CD4-positive, alpha-beta T cell treated with Interleukin-21 for 1 hour (primary cell): ENCODE data around the gene DGKI.

Source experiments
- DNase-seq: peaks from one replicate; pipeline ENCODE4 v3.0.0-alpha.2; 2020

DGKI gene

DNA sequence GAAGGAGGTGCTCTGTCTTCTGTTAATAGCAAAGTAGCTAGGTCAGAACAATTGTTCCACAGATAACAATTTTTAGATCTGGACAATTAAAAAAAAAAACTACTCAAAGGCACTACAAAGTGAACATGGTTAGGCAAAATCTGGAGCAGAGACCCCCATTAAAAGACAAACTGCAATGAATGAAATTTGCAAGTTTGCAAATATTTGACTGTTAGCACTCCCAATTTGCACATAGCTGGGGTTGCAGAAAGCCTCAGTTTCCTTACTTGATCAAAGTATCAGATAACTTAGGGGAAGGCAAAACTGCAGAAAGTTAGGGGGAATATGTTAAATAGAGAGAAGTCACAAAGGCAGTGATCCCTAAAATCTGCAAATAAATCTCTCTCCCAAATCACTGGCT is 68.3 kb downstream of the DGKI start:
- DNase-seq: no peak

DNA sequence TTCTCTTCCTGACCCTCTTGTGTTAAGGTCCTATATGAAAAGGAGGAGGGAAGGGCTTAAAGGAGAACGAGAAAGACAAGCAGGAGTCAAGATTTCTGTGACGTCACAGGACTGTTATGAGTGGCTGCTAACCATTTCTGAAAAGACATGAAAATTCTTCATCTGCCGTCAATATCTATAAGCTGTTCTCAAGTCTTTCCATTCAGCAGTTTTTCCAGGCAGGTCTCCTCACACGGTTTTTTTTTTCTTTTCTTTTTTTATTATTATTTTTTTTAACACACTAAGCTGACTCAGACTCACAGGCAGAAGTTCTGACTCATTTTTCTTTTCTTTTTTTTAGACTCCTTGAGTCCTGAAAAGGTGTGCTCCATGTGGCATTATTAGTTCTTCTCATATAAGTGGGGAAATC is 72.0 kb downstream of the DGKI start:
- DNase-seq: no peak

DNA sequence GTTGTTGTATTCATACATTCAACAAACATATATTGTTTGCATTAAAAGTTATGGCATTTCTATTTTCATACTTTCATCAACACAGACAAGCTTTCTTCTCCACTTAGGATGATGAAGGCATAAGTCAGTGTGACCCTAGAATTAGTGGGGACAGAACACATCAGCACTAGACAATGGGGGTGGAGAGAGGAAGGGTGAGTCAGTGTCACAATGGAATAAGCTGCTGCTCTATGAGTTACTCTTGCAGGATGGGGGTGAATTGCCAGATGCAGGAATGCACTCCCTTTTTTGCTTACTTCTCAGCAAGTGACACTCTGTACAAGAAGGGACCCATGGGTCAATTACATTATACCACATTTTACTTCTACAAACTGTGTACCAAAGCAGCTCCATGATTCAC is 74.0 kb downstream of the DGKI start:
- DNase-seq: no peak

DNA sequence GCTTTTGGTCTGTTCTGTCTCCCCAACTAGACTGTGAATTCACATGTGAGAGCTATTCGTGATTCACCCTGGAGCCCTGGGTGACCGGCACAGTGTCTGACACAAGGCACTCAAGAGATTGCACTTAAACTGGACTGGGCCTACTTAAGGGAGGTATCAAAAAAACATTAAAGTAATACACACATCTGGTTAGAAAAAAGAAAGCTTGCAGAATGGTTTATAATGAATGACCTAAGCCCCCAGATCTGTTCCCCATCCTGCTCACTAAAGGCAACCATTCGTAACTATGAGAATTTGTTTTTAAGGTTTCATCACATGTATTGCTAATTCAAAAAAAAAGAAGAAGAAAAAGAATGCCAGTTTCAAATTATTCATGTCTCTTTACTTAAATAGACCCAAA is 74.5 kb downstream of the DGKI start:
- DNase-seq: no peak

DNA sequence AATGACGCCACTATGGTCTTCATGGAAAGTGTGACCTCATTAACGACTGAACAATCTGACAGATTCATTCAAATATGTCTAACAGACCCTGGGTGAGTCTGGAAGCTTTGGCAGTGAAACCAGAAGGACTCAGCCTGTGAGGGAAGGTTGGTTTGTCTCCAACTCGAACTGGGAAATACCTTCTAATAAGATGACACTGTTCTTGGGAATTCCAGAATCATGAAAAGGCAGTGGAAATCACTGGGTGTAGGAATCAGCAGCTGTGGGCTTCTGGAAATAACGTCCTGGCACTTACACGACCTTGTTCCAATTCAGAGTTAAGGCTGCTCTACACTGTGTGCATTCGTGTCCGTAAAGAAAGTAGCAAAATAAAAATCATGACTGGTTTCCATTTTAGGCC is 75.1 kb downstream of the DGKI start:
- no peak for DNase-seq

DNA sequence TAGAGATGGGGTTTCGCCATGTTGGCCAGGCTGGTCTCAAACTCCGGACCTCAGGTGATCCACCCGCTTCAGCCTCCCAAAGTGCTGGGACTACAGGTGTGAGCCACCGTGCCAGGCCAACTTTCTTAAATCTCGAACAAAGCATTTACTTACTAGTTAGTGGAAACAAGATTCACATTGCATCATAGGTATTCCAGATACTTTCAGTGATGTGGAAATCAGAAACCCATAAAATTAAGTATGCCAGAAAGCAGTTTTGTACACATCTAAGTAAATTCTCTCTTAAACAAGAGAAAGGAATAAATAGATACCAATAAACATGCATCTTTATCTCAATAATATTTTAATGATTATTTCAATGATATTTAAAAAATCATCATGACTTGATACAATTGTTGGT is 75.5 kb downstream of the DGKI start:
- DNase-seq: no peak

DNA sequence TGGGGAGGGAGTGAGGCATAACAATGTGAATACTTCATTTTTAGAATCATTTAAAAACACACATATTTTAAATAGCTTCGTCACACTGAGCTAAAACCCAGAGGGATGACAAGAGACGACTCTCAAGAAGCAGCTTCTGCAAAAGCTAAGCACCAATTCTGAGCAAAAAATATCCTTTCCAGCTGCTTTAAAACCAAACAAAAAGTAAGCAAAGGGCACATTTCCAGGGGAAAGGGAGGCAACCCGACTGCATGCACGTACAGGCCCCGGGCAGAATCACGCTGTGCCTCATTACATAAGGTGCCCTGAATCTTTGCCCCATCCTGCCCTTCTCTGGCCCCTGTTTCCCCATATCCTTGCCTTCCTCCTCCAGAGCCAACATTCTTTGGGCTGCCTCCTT is 78.4 kb downstream of the DGKI start:
- DNase-seq: no peak

DNA sequence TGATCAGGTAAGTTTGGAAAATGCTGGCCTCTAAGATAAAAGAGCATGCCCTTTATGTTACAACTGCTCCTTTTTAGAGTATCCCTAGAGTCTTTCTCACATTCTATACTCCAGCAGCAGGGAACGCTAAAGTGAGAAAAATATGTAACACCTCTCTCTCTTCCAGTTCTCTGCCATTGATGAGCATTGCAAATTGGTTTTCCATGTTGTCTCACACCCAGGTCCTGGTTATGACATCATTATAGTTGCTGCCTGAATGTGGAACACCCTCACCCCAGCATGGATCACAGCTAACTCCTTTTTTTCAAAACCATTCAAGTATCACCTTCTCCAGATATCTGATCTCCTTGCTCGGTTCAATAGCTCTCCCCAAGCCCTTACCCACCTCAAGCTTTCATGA is 84.4 kb downstream of the DGKI start:
- no peak for DNase-seq

DNA sequence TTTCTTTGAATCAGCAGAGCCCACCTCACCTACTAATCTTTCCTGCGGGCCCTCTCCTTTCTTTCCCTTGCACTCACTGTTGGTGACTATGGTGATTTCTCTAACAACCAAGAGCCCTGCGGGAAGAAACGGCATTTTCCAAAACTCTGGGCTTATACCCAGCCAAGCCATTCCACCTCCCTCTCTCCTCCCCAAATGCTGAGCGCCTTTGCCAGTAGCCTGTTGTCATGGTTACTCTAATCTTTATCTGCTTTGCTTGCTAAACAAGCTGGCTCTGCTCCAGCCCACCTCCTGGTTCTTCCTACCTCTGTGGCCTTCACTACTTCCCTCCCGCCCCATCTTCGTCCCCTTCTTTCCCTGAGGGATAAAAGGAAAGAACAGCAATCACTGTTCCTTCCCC is 86.7 kb downstream of the DGKI start:
- DNase-seq: no peak

DNA sequence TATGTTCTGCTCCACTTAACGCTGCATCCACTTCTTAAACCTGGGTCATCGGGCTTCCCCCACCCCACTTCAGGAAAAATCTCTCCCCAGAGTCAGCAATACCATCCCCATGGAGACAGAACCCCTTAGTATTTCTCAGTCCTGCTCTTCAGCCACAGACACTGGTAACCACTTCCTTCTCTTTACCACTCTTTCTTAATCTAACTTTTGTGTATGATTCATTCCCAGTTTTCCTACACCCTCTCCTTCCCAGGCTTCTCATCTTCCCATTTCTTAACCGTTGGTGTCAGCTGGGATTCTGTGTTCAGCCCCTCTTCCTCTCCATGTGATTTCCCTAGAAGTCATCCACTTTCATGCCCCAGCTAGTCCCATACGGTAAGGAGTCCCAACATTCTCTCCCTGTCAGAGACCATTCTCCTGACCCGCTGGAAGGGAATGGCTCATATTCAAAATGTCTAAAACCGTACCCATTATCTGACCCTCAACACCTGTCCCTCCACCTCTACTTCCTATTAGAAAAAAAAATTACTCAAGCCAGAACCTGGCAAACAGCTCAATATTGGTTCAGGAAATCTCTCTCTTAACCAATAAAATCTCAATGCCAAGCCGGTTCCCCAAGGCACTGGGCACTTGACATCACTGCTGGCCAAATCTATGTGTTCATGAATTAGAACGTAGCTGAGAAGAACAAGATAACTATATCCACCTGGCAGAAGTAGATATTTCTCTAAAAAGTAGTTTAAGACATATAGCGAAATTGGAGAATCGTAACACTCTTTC is 89.4 kb downstream of the DGKI start:
- no peak for DNase-seq

DNA sequence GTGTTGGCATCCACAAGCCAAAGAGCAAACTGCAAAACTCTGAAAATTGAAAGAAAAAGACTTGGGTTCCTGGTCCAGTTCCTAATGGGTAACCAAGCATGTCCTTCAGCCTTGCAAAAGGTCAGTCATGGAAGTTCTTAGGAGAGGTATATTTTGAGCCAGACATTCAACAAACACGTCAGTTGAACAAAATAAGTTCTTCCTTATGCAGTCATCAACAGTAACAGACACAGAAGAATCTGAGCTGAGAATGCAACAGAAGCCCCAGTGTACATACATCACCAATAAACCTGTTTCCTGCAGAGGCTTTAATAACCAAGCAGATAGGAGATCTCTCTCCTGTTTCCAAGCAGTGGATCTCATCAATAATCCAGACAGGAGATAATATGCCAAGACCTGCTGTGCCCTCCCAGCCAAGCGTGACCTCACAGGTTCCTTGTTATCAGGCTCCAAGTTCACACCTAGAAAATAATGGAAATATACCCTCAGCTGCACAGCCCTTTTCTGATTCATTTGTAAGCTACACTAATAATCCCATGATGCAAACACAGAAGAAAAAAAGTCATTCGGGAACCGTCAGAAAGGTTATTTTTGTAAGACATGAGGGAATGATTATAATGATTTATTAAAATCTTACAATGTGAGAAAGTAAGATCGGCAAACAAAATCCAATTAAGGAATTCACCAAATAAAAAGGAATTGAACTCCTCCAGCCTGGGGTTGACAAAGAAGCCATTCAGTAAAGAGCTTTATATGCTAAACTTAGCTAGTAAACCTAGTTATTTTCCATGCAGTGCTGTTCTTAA is 90.7 kb downstream of the DGKI start:
- DNase-seq: no peak

DNA sequence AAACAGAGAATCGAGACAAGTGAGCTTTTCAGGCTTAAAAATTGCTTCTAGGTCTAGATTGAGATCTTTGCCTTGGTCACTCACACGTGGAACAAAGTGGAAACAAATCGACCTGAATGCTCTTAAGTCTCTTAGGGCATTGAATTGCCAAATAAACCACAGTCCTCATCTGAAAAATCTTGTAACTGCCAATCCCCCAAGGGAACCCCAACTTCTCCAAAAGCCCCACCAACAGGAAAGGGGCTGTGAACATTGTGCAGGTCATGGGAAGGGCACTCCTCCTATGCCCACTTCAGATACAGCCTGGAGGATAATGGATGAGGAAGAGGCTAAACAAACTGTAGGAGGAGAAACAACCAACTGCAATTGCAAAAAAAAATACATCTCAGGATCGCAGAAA is 91.3 kb downstream of the DGKI start:
- DNase-seq: no peak

DNA sequence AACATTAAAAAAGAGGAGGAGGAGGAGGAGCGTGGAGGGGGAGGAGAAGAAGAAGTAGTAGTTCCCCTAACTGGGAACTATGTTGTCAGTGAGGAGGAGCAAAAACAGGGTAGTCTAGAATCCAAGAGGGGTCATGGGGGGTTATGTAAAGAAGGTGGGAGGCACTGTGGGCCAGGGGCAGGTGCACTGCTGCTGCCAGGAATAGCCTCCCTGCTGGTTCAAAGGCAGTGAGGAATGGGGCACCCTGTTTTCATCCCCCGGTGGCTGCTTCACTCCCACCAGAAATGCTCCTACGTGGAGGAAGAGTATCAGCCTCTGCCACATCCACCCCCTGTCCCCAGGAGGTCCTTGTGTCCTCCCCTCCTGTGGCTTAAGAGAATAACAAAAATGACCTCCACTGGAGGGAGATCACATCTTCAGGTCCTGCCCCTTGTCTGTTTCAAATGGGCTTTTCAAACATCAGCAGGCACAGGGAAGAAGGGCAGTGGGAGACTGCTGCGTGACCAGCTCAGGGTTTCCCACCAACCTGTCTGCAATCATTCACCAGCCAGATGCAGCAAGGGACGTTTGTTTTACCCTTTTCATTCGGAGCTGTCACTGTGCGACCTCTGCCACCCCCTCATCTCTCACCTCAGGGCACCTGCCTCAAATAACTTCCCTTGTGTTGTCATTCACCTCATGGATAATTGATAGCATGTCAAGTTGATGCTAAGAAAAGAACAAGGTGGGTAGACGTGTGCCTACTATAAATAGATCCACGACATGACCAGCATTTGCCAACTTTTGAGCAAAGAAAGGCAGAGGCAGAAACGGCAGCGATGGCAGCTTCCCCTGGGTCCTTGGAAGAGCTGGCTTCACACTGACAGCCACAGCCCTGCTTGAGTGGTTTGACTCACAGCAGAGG is 92.6 kb downstream of the DGKI start:
- DNase-seq: no peak

DNA sequence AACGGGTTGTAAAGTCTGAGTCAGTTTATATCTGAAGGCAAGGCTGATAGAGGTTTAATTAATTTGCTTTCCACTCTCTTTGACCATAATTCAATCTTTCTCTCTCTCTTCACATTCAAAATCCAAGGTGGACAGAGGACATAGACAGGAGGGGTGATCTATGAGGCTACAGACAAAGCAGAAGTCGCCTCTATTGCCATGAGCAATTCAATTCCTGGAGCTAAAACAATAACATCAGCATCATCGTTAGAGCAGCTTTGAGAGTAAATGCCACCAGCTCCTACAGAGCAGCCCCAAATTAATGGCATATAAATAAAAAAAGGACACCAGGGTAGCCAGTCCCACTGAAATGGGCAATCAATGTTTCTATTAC is 93.2 kb downstream of the DGKI start:
- no peak for DNase-seq

DNA sequence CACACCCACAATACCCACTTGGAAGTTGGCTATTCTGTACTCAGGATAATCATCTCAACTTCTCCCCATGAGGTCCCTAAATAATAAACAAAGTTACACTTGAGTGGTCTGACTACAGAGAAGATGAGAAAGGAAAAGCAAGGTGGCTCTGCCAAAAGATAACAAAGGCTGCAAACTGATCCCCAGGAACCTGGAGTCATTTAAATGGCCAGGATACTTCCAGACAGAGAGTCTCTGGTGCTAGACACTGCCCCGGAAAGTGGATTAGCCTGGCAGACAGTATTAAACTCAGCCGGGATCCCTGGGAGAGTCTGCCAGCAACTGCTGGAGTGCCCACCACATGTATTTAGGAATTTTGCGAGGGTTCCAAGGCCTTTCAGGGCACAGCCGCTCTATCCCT is 93.7 kb downstream of the DGKI start:
- DNase-seq: no peak

DNA sequence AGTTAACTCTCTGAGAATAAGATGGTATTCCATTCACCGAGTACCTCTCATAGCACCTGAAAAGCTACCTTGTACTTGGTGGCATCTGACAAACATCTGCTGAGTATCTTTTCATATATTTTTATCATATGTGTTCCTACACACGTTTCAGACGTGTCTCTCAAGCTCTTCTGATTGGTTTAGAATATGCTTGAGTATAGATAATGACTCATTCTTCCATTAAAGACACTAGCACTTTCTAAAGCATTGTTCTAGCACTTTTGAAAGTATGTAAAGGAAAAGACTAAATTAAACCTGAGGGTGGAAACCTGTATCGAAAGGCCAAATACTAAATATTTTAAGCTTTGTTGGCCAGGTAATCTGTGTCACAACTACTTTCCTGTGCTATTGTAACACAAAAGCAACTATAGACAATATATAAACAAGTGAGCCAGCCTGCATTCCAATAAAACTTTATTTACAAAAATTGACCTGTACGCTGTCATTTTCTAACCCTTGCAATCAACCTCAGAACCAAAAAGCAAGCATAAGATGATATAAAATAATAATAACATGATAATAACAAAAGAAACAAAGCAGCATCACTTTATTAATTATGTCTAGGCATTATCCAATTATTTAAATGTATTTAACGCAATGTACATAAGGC is 95.3 kb downstream of the DGKI start:
- no peak for DNase-seq

DNA sequence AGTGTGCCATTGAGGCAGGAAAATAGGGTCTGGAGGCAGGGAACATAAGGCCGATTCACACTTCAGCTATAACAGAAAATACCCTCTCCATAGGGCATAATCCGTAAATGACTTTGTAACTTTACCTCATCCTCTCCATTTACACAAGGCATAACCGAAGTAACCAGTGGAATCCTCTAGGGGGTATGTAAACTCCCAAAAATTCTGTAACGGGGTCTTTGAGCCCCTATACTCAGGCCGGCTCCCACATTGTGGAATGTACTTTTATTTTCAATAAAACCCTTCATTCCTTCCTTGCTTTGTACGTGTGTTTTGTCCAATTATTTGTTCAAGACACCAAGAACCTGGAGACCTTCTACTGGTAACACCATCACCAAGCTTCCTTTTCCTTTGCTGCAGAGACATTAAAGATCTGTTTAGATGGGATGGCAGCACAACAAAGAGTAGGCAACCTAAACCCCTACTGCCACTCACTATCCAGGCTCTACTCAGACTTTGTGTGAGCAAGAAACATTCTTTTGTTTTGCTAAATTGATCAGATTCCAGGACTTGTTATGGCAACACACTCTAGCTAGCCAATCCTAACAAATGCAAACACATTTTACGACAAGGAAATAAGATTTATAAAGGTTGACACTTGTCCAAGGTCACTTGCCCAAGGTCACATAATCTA is 99.3 kb downstream of the DGKI start:
- no peak for DNase-seq

DNA sequence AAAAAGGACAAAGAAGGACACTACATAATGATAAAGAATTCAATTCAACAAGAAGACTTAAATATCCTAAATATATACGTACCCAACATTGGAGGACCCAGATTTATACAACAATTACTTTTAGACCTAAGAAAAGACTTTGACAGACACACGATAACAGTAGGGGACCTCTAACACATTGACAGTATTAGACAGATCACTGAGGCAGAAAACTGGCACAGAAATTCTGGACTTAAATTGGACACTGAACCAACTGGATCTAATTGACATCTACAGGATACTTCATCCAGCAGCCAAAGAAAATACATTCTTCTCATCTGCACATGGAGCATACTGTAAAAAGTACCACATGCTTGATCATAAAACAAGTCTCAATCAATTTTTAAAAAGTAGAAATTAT is 103.8 kb downstream of the DGKI start:
- DNase-seq: no peak

DNA sequence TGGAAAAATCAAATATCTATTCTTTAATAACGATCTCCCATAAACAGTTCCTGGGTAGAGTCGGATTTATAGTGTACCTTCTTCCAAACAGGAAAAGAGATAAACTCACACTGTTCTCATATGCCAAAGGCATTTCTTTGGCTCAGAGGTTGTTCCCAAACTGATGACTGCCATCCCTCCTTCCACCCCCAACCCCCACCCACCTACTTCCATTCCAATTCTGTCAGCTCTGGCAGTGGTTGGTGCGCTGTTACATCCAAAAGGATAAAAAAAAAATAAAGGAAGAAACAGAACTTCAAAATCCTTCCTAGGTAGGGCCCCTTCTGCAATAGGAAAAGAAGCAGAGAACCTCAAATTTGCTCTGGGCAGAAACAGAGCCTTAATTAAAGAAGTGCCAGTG is 104.7 kb downstream of the DGKI start:
- DNase-seq: no peak

DNA sequence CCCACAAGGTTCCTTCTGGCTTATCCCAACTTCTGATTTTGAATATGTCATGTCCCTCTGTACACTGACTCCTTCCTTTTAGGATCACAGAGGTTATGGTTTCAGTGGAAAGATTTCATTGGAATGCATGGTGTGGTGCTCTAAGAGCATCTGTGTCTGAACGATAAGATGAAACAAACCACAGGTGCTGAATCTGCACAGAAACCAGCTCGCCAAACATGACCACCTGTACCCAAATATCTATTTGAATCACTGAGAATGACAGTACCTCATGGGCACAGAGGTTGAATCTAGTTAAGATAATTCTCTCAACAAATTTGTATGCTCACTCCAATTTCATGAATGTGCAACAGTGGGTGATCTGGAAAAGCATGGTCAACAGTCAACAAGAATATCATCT is 105.3 kb downstream of the DGKI start:
- no peak for DNase-seq

DNA sequence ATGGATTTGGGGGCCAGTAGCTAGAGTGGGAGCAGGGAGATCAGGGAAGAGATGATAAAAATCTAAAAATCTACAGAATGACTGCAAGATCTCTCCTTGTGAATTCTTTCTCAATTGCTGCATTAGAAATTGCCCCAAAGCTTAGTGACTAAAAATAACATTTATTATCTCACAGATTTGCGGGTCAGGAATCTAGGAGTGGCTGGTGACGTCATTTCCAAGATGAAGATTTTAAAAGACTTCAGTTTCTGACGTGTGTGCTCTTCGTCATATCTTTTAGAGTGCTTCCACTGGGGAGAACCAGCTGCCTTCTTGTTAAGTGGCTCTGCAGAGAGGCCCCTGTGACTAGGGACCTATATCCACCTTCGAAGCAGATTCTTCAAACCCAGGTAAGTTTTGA is 112.6 kb downstream of the DGKI start:
- no peak for DNase-seq

DNA sequence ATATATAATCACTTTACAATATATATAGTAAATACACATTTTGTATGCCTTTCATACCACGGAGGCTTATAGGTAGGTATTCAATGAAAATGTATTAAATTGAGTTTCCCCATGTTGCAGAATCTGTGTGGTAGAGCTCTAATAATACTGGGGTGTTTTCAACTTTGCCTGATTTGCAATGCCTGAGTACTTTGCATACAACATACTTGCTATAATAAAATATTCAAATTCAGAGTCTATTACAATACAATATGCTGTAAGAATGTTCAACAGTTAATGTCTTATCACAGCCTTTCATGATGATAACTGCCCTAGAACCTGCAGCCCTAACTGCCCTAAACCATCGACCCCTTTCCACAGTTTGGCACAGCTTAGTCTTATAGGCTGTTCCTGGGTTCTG is 114.6 kb downstream of the DGKI start:
- DNase-seq: no peak

DNA sequence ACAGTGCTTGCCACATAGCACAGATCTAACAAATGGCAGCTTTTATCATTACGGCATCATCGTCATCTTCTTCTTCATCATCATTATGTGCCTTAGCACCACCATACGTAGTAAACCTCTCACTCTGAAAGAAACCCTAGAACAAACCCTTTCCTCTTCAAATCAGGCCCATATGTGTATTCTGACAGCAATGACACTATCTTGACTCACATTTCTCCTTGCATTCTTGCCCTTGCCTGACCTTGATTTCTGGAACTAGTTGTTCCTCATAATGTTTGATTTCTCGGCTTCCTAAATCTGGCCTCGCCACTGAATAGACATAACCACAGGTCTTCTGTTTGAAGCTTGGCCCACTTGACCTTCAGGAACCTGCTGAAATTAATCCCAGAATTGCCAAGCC is 115.3 kb downstream of the DGKI start:
- DNase-seq: no peak
